Stimulated activated CD4-positive, alpha-beta T cell treated with anti-CD3 and anti-CD28 coated beads, Interleukin-12 subunit alpha, Interleukin-12 subunit beta, amount 100 ng/mL, for 24 hours (primary cell): ENCODE data around the gene ZNF544.

Source experiments
- DNase-seq, 2 experiments: peaks; one replicate each; pipeline ENCODE4 v3.0.0-alpha.2; 2020; ENCODE audit warnings: low read depth in 2 of 2

The ZNF544 gene

GRCh38 chr19:58228585-58229254, at the start of gene ZNF544:
Gene ZNF544, plus strand, starts transcription at chr19:58228914. Its CDS starts 15,110 bp downstream, at chr19:58244024.
- DNase-seq, result peak; percentile 48 to 70

GRCh38 chr19:58181902-58182576, 46.7 kb upstream of the ZNF544 start:
- DNase-seq, result peak; percentile 23 to 52

GRCh38 chr19:58182577-58182988, 46.1 kb upstream of the ZNF544 start:
- DNase-seq, result peak in 1 of 2 experiments; percentile 71

- DNase-seq, result peak; percentile 84 to 90
Observed at GRCh38 chr19:58182989-58183816, 45.5 kb upstream of the ZNF544 start, which contains the start of gene ZNF274. Gene ZNF274, plus strand, starts transcription at chr19:58183061. Its CDS starts 905 bp downstream, at chr19:58183966.

GRCh38 chr19:58183817-58184215, 44.9 kb upstream of the ZNF544 start:
- no peak for DNase-seq

- DNase-seq, result no peak
Observed at GRCh38 chr19:58196901-58197616, 31.7 kb upstream of the ZNF544 start.

GRCh38 chr19:58203814-58204475, 24.8 kb upstream of the ZNF544 start:
- DNase-seq, result no peak

- no peak for DNase-seq
Observed at GRCh38 chr19:58204566-58204965, 24.1 kb upstream of the ZNF544 start.

GRCh38 chr19:58209577-58209976, 19.1 kb upstream of the ZNF544 start:
- DNase-seq, result no peak

GRCh38 chr19:58212336-58213074, 16.2 kb upstream of the ZNF544 start:
- no peak for DNase-seq

GRCh38 chr19:58213075-58213369, 15.7 kb upstream of the ZNF544 start:
- DNase-seq, result no peak

- DNase-seq, result no peak
Observed at GRCh38 chr19:58217069-58217481, 11.6 kb upstream of the ZNF544 start.

GRCh38 chr19:58217607-58218391, 10.9 kb upstream of the ZNF544 start:
- no peak for DNase-seq

- DNase-seq, result peak in 1 of 2 experiments; percentile 22
Observed at GRCh38 chr19:58218899-58219298, 9.8 kb upstream of the ZNF544 start.

- DNase-seq, result no peak
Observed at GRCh38 chr19:58227964-58228584, 640 bp upstream of the ZNF544 start.

GRCh38 chr19:58229255-58229639, 533 bp downstream of the ZNF544 start:
- DNase-seq, result no peak

- no peak for DNase-seq
Observed at GRCh38 chr19:58237324-58237723, 8.6 kb downstream of the ZNF544 start.

GRCh38 chr19:58243351-58243750, 14.6 kb downstream of the ZNF544 start:
- no peak for DNase-seq

GRCh38 chr19:58248886-58249285, 20.2 kb downstream of the ZNF544 start:
- DNase-seq, result no peak
